Lower leg skin (tissue), 4 donors: ENCODE results near the gene CORO7. TPM values are rescaled to one million over a fixed set of nuclear protein-coding genes. Genes with fewer than 3 reads are reported as not detected.
A peak's percentile ranks its signal among the peaks of the same experiment; 100 is the strongest.

ENCODE experiments used
- DNase-seq, 2 donors: peaks; one replicate each; pipeline ENCODE4 v3.0.0-alpha.2; 2019; ENCODE audit warnings: low spot score in 2 of 2
- H3K4me3 ChIP-seq: fragments of 200-600 bp; sonication (generic); 2 replicates; pipeline ENCODE4 v1.5.1; 2017; ENCODE audit warnings: mild to moderate bottlenecking, low read depth; ENCODE audit not compliant: poor library complexity, severe bottlenecking
- CTCF ChIP-seq, 3 donors: fragments of 450-650 bp; IDR thresholded peaks; one replicate each; pipeline ENCODE4 v1.5.1; 2016; ENCODE audit warnings: antibody characterized with exemption in 3 of 3, mild to moderate bottlenecking in 3 of 3, moderate library complexity in 2 of 3
- POLR2A ChIP-seq, 2 donors: fragments of 450-650 bp; IDR thresholded peaks; one replicate each; pipeline ENCODE4 v1.6.1; 2016 to 2017; ENCODE audit warnings: antibody characterized with exemption in 2 of 2, mild to moderate bottlenecking in 1 of 2, moderate library complexity in 1 of 2
- WGBS, 2 donors: methylation state at CpG; one replicate each; pipeline ENCODE4 v1.1.5; 2018; 5-methylcytosine and 5-hydroxymethylcytosine counted together
- intact Hi-C: fragments of 100-400 bp; cut with DNase I; formaldehyde crosslinking; loops from one replicate; pipeline ENCODE4 v1.15.0; 2023; ENCODE audit warnings: low total_unique reads
- total RNA-seq, 4 donors: library from RNA; depleted of rRNA; stranded (reverse); fragments of >200 nt; gene quantifications; one replicate each; pipeline ENCODE4 v1.1.0, GENCODE V29; 2016

Gene CORO7
- total RNA-seq, 4 donors from 2014 or later = 18.4 to 39.0 (median 22.7) TPM

GRCh38 chr16:4433228-4433627, 16.8 kb upstream of the CORO7 start:
- H3K4me3 ChIP-seq = no peak overlapping the region
- no peak for DNase-seq
- TF ChIP-seq POLR2A (IDR thresholded peaks at IDR 0.05) (no peak), CTCF (IDR thresholded peaks at IDR 0.05) (no peak)
- WGBS, 2 donors = 92 to 93% methylated on average over 4 of the region's 4 CpGs
- intact Hi-C loops = no loop called here

GRCh38 chr16:4431023-4431422, 14.6 kb upstream of the CORO7 start:
- intact Hi-C loops = no loop called here
- no peak for DNase-seq
- no peak overlapping the region for H3K4me3 ChIP-seq
- no peak for TF ChIP-seq POLR2A (IDR thresholded peaks at IDR 0.05)
- no peak for TF ChIP-seq CTCF (IDR thresholded peaks at IDR 0.05)
- 89% methylated on average over 9 of the region's 9 CpGs for WGBS, 2 donors

- DNase-seq = no peak
- WGBS, 2 donors = 72 to 84% methylated on average over 7 of the region's 7 CpGs
- H3K4me3 ChIP-seq = no peak overlapping the region
- intact Hi-C loops = no loop called here
- no peak for TF ChIP-seq POLR2A (IDR thresholded peaks at IDR 0.05)
These were observed 12.1 kb upstream of the CORO7 start for GRCh38 chr16:4428500-4428899.

- TF ChIP-seq POLR2A (IDR thresholded peaks at IDR 0.05) = no peak
- TF ChIP-seq CTCF (IDR thresholded peaks at IDR 0.05) = no peak
- WGBS, 2 donors = 87 to 92% methylated on average over 12 of the region's 12 CpGs
- intact Hi-C loops = no loop called here
These were observed 10.5 kb upstream of the CORO7 start for GRCh38 chr16:4426722-4427372.

GRCh38 chr16:4426021-4426684, 9.8 kb upstream of the CORO7 start:
- 2% methylated on average over 30 to 31 of the region's 31 CpGs for WGBS, 2 donors
- intact Hi-C loops = no loop called here
- DNase-seq = no peak
- TF ChIP-seq CTCF (IDR thresholded peaks at IDR 0.05) (no peak), POLR2A (IDR thresholded peaks at IDR 0.05) (no peak)
- H3K4me3 ChIP-seq = peak overlapping the region; percentile 88

More at GRCh38 chr16:4426722-4427372, 10.5 kb upstream of the CORO7 start:
- DNase-seq = no peak
- no peak overlapping the region for H3K4me3 ChIP-seq

GRCh38 chr16:4425378-4426020, 9.1 kb upstream of the CORO7 start, which contains the start of gene DNAJA3:
Gene DNAJA3, plus strand, starts transcription at chr16:4425868. Its CDS starts 14 bp downstream, at chr16:4425882.
- DNase-seq = peak; percentile 90 to 97
- intact Hi-C loops = no loop called here
- H3K4me3 ChIP-seq = peak within 1 kb of the TSS; percentile 88
- TF ChIP-seq CTCF (IDR thresholded peaks at IDR 0.05) (no peak), POLR2A (IDR thresholded peaks at IDR 0.05) (peak in 1 of 2 donors; percentile 70)
- 0 to 1% methylated on average over 48 to 65 of the region's 68 CpGs for WGBS, 2 donors
